Inferior parietal cortex (tissue), 1 donor: Measurements from ENCODE around the gene SLC25A25.
"Not testable (repeated sequence)": the region's sequence is repeated elsewhere in the genome, so short reads cannot be mapped to it uniquely, and the experiment has no call there.

Experiments
- DNase-seq: peaks from one replicate; pipeline ENCODE4 v3.0.0-alpha.2; 2016; ENCODE audit errors: extremely low spot score

The SLC25A25 gene

DNA sequence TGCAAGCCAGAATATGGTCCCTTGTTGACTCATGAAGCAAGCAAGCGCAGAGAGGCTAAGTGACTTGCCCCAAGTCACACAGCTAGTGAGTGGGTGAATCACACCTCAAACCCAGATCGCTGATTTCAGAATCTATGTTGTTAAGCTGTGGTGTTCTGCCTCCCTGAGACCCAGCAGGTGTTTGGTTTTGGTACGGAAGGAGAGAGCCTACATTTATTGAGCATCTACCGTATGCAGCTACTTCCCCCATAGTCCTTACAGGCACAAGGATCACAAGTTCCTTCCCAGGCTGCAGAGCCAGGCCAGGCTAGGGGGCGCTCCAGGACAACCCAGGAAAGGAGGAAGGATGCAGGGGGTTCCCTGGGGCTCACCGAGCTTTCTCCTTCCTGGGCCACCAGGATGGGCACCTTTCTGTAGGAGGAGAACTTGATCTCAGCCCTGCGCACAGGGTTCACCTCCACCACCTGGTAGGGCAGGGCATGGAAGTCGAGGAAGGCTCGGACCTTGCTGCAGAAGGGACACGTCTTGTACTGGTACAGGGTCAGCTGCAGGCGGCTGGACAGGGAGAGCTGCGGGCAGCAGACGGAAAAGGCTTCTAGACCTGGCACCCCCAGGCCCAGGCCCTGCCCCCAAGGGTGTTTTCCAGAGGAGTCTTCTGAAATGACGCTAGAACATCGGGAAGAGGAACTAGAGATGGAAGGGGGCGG lies 57.0 kb downstream of the SLC25A25 start:
- no peak for DNase-seq

DNA sequence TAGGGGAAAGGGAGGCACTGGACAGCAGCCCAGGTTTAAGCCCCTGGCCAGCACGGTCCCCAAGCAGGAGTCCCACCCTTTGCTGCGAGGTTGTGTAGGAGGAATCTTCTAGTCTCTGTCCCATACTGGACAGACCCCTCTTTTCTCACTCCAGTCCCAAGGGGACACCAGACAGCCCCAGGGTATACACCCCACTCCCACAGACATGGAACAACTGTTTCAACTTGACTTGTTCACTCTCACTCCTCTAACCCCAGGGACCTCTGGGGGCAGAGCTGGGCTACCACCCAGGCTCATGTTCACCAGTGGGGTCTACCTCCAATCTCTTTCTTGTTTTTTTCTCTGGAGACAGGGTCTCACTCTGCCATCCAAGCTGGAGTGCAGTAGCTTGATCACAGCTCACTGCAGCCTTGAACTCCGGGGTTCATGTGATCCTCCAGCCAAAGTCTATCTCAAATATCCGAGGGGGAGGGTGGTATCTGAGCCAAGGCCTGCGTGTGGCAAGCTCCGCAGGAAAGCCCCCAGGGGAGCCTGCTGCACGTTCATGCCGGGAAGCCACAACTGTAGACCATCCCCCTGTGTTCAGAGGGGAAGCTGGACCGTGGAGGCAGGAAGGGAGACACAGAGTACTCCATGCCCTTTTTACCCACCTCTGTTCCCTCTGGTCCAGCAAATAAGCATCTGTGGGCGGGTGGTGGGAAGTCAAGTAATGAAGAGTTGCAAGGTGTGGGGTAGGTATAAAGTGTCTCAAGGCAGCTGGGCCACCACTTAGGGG lies 57.7 kb downstream of the SLC25A25 start:
- DNase-seq: no peak

DNA sequence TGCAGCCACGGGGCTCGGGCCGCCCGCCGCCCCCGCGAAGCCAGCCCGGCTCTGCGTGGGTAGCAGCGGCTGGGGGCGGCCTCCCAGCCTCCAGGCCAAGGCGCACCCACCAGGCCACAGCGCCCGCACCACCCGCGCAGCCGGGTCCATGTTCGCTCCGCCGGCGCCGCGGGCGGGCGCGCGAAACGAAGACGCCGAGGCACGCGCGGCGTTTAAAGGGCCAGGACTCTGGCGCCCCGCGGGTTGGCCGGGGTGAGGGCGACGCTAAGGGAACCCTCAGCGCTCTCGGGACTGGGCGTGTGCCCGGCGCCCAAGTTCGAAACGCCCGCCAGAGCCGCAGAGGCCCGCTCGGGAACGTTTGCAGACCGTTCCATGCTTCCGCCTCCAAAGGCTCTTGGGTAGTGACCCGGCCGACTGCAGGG lies 59.5 kb downstream of the SLC25A25 start, which contains the start of gene PTGES2:
Gene PTGES2 (minus strand): TSS at position 162 of the 422 bp plus-strand sequence. CDS start 12 bp downstream, at position 150.
- peak; percentile 89 for DNase-seq

GRCh38 chr9:128127990-128128835 lies 60.2 kb downstream of the SLC25A25 start:
- peak; percentile 91 for DNase-seq

DNA sequence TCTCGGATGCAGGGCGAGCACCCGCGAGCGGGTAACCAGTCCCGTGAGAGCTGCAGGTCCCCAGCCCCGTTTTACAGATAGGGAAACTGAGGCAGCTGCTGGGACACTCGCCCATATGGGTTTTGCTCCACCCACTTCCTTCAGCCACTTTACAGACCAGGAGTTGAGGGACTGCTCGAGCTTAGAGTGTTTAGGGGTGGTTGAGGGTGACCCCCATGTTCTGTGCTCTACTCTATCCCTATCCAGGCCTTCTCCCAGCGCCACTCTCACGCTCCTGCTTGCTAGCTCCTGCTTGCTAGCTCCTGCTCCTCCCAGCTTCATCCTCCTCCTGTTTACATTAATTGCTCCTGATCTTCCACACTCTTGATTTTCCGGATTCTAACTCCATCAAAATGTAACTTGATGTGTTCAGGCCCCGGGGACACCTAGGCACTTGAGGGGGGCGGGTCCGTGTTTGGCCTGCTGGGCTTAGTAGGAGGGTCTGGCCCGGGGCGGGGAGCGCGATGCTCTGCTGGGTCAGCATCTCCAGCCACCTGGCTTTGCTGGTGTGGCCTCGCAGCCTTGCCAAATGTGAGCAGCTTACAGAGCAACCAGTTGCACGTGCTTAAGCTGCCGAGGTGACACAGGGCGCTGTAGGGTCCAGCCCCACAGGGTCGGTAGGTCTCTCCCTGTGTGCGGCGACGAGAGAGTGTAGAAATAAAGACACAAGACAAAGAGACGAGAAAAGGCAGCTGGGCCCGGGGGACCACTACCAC lies 61.0 kb downstream of the SLC25A25 start:
- DNase-seq: no peak

DNA sequence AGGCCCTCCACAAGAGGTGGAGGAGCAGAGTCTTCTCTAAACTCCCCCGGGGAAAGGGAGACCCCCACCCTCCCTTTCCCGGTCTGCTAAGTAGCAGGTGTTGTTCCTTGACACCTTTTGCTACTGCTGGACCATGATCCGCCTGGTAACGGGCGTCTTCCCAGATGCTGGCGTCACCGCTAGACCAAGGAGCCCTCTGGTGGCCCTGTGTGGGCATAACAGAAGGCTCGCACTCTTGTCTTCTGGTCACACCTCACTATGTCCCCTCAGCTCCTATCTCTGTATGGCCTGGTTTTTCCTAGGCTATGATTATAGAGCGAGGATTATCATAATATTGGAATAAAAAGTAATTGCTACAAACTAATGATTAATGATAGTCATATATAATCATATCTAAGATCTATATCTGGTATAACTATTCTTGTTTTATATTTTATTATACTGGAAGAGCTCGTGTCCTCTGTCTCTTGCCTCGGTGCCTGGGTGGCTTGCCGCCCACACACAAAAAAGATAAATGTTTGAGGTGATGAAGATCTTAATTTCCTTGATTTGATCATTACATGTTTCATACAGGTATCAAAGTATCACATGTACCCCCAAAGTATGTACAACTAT lies 62.1 kb downstream of the SLC25A25 start:
- not testable (repeated sequence) for DNase-seq

GRCh38 chr9:128130651-128131050 lies 62.6 kb downstream of the SLC25A25 start:
- DNase-seq: not testable (repeated sequence)

DNA sequence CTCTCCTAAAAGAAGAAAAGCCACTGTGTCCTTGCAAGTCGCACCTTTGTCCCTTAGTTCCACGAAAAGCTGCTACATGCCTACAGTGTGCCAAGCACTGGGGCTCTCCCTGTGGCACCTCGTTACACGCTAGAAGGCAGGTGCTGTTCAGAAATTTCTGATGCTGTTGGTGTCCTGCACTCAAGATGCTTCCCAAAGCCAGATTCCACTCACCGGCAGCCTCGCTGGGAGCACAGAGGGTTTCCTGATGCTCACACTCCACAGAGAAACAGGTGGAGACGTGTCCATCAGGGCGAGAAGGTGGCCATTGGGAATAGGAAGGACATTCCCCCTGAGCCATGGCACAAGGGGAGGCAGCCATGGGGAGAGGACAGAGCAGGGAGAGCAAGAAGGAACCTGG lies 63.3 kb downstream of the SLC25A25 start:
- not testable (repeated sequence) for DNase-seq

GRCh38 chr9:128132139-128132538 lies 64.1 kb downstream of the SLC25A25 start:
- not testable (repeated sequence) for DNase-seq

- DNase-seq: not testable (repeated sequence)
These were observed 67.5 kb downstream of the SLC25A25 start for GRCh38 chr9:128135561-128135960.

DNA sequence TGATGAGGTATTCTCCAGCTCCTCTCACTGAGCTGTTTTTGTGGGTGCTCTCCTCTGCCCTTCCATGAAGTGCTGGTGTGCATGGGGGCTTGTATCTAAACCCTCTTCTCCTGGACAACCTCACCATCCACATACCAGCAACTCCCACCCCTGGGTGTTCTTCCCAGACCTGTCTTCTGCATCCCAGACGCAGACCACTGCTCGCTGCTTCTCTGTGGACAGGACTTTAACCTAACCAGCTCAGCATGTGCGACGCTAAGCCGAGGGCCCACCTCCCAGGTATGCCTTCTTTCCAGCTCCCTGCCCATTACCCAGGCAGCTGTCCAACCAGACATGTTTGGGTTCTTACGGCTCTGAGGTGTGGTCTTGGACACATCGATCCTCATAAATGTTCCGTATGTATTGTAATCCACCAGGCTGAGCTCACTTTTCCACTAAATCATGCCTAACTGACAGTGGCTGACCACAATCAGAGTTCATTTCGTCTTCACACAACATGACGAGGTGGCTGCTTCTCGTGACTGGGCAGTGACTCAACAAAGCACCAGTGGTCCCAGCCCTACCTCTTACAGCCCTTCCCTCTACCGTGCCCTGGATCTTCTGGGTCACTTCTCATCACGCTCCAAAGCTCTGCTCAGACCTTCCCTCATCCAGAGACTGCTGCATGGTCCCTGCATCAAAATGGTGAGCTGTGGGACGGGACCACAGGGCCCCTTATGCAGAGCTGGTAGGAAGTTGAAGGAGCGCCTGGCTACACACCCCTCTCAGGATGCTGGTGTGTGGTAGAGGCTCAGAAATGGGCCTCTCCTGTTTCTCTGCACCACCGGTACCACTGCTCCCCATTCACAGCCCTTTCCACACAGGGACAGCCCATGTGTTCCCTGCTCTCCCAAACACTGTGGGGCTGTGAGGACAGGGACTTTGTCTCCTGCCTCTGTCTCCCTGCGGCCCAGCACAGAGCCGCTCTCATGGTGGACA lies 69.1 kb downstream of the SLC25A25 start:
- no peak for DNase-seq

DNA sequence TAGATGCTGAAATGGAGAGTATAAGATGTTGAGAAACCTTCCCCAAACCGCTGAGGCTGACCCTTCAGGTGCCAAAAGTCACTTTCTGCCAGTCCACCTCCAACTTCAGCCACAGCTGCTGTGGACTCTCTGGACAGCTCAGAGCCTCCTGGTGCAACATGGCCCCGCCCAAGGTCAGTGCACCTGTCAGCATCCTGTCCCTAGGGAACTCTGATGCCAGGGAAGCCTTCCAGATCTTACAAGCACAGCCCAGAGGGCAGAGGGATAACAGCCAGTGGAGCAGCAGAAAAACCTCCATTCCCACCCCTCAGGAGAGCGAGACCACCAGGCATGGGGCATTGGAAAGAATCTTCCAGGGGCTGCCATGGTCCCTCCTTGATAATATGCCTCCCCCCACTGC lies 70.0 kb downstream of the SLC25A25 start:
- no peak for DNase-seq

DNA sequence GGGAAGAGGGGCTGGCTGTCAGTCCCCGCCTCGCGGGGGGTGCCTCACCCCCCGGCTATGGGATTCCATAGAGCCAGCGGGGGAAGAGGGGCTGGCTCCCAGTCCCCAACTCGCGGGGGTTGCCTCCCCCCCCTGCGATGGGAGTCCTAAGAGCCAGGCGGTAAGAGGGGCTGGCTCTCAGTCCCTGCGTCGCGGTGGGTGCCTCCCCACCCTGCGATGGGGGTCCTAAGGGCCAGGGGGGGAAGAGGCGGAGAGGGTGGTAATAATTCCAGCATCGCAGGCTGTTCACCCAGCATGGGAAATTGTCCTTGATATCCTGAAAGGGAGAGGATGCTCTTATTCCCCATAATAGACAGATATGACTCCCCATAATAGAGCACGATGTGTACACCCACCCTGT lies 71.6 kb downstream of the SLC25A25 start:
- no peak for DNase-seq

GRCh38 chr9:128141604-128142003 lies 73.6 kb downstream of the SLC25A25 start:
- DNase-seq: no peak

- no peak for DNase-seq
These were observed 74.0 kb downstream of the SLC25A25 start for GRCh38 chr9:128142061-128142460.

DNA sequence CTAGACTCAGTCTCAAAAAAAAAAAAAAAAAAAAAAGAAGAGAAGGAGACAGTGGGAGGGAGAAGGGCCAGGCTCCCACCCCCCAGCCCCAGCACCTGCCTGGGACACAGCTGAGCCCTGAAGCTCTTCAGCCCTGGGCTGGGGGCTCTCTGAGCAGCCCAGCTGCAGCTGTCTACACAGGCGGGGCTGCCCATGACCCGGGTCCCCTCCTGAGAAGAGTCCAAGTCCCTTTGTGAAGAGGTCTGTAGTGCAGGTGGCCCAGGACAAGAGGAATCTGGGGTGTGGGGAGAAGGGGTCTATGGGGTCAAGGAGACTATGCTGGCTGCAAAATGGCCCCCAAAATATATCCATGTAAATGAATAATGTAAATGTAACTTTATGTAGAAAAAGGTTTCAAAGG lies 74.6 kb downstream of the SLC25A25 start:
- no peak for DNase-seq

GRCh38 chr9:128143525-128144238 lies 75.7 kb downstream of the SLC25A25 start:
- no peak for DNase-seq

GRCh38 chr9:128144239-128145181 lies 76.5 kb downstream of the SLC25A25 start:
- no peak for DNase-seq
